22Rv1 (cell line): ENCODE measurements around the gene NUDT16.

Experiments
- H3K27ac ChIP-seq: fragments of 450-650 bp; 2 replicates; pipeline ENCODE4 v1.5.1; 2017
- ZFX ChIP-seq: fragments of 450-650 bp; IDR thresholded peaks from 2 replicates; pipeline ENCODE4 v1.6.1; 2017; ENCODE audit warnings: antibody characterized with exemption, borderline replicate concordance
- TF ChIP-seq, protein P1 (sequence below): fragments of 450-650 bp; IDR thresholded peaks from 2 replicates; pipeline ENCODE4 v1.5.1; 2017; ENCODE audit warnings: mild to moderate bottlenecking

The NUDT16 gene

DNA sequence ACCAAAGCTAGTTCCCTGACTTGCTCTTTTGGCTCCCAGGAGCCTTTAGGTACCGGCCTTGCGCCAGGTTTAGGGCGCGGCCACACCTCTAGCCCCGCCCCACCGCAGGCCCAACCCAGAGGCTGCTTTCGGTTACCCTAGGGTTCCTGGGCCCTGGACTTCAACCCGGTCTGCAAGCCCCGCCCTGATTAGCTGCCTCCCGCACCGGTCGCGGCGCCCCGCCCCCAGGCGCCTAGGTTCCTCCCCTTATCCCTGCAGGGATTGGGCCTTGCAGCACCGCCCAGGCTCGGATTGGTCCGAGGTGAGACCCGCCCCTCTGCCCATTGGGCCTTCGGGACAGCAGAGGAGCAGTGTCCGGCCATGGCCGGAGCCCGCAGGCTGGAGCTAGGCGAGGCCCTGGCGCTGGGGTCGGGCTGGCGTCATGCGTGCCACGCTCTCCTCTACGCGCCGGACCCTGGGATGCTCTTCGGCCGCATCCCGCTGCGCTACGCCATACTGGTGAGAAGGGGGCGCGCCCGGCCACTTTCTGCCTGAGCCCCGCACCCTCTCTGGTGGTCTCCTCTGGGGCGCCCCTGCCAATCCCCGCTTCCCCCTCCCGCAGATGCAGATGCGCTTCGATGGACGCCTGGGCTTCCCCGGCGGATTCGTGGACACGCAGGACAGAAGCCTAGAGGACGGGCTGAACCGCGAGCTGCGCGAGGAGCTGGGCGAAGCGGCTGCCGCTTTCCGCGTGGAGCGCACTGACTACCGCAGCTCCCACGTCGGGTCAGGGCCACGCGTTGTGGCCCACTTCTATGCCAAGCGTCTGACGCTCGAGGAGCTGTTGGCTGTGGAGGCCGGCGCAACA lies at the start of gene NUDT16:
NUDT16 (plus strand) TSS at position 330 of the 847 bp plus-strand sequence; CDS start at position 361, 31 bp downstream.
- H3K27ac ChIP-seq = peak within 1 kb of the TSS; percentile 67
- no peak for TF ChIP-seq ZFX
- TF ChIP-seq, protein P1, sequence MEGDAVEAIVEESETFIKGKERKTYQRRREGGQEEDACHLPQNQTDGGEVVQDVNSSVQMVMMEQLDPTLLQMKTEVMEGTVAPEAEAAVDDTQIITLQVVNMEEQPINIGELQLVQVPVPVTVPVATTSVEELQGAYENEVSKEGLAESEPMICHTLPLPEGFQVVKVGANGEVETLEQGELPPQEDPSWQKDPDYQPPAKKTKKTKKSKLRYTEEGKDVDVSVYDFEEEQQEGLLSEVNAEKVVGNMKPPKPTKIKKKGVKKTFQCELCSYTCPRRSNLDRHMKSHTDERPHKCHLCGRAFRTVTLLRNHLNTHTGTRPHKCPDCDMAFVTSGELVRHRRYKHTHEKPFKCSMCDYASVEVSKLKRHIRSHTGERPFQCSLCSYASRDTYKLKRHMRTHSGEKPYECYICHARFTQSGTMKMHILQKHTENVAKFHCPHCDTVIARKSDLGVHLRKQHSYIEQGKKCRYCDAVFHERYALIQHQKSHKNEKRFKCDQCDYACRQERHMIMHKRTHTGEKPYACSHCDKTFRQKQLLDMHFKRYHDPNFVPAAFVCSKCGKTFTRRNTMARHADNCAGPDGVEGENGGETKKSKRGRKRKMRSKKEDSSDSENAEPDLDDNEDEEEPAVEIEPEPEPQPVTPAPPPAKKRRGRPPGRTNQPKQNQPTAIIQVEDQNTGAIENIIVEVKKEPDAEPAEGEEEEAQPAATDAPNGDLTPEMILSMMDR = 0 out of 2 replicates have a peak, but pooled peaks have one; percentile 6

DNA sequence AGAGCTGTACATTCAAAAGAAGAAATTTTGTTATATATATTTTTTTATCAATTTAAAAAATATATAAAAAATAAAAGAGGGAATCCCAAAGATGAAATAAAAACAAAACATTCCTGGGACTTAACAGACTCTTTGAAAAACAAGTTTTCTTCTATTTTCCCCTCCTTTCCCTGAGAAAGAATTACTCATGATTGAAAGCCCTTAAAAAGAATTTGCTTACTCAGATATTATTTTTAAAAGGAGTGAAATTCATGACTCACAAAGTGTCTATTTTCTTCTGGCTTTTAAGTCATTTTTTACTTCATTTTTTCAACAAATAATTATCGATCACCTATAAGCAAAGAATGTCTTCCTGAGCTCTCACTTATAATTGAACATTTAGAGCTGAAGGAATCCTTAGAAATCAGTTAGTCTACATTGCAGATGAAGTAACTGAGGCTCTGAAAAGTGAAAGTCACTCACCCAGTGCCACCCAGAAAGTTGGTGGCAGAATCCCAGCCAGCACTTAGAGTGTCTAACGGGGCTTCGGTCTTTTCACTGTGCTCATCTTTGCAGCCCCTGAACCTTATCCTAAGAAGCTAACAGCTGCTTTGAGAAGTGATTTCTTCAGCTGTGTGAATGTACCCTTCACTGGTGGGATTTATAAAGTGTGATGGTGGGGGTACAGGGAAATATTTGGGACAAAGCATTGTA lies 42.5 kb upstream of the NUDT16 start:
- no peak overlapping the region for H3K27ac ChIP-seq
- TF ChIP-seq ZFX = no peak
- TF ChIP-seq, protein P1 = no peak

DNA sequence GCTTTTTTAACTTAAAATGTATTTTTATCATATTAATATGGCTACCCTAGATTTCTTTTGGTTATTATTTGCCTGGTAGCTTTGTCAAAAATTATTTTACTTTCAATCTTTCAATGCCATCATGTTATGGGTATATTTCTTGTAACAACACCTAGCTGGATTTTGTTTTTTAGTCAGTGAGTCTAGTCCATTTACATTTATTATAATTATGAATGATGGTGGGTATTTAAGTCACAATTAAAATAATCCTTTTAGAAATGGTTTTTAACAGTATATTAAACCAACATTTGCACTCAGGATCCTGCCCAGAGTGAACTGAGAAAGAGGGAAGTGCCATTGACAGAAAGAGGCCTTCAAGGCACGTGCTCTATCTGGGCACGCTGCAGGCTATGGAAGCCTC lies 39.8 kb upstream of the NUDT16 start:
- TF ChIP-seq ZFX = no peak
- TF ChIP-seq, protein P1 = no peak
- H3K27ac ChIP-seq = no peak overlapping the region

DNA sequence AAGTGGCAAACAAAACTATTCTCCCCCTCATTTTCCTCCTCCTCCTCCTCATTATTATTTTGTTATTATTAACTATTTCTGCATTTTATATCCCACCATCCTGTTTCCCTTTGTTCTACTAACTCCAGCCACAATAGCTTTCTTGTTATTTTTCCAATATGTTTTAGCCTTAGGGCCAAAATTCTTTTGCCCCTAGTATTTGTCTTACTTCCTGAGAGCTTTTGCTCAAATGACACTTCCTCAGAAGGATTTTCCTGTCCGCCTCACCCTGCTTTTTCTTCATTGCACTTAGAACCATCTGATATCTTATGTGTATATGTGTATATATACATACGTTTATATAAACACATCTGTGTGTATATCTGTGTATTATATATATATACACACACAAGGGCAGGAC lies 32.7 kb upstream of the NUDT16 start:
- TF ChIP-seq ZFX = no peak
- TF ChIP-seq, protein P1 = no peak
- no peak overlapping the region for H3K27ac ChIP-seq

DNA sequence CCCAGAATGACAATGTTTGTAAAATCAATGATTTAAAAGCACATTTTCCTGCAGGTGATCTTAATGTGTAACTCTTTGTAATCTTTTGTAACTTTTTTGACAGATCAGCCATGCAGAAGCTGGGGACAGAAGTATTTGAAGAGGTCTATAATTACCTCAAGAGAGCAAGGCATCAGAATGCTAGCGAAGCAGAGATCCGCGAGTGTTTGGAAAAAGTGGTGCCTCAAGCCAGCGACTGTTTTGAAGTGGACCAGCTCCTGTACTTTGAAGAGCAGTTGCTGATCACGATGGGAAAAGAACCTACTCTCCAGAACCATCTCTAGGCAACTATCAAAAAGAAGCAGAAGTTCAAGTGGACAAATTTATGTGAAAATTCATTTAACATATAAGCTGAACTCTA lies 32.1 kb upstream of the NUDT16 start:
- TF ChIP-seq, protein P1 = no peak
- TF ChIP-seq ZFX = no peak
- no peak overlapping the region for H3K27ac ChIP-seq

DNA sequence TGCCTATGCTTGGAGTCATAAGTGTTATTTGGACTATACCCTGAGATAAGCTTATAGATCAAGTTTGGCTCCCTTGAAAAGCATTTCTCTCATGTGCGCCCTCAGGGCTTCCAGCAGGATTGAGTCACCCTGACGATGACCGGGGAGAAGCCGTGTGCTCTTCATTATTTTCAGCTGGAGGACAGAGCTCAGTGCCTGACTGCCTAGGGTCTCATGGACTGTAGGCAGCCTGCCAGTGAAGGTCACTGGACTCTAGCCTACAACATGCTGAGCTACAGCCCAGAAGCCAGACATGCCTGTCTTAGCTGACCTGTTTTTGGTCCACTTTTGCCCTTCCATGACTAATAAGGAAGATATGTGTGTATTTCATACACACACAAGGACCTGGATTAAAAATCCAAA lies 31.6 kb upstream of the NUDT16 start:
- TF ChIP-seq, protein P1 = no peak
- TF ChIP-seq ZFX = no peak
- no peak overlapping the region for H3K27ac ChIP-seq

DNA sequence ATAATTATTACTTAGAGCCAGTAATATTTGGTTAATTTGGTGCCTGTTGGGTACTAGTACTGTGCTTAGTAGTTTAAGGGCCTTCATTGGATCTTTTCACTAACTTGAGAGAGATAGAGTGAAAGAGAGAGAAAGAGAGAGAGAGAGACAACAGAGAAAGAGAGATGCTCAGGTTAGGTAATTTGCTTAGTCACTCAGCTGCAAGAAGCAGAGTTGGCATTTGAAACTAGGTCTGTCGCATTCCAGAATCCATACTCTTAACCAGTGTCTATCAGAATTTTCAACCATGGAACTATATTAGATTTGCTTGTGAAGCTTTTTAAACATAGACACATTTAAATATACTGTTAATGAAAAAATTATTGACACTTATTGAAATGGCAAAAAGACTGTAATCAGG lies 31.1 kb upstream of the NUDT16 start:
- TF ChIP-seq, protein P1 = no peak
- no peak for TF ChIP-seq ZFX
- no peak overlapping the region for H3K27ac ChIP-seq
